ENCODE measurements around the gene COL25A1. TPM values are rescaled to one million over a fixed set of nuclear protein-coding genes. Genes with fewer than 3 reads are reported as not detected.

Gene COL25A1
- total RNA-seq, 1 experiment from 2014 or later = not detected

- Histone ChIP-seq H3K9ac (ENCODE audit: low read length) (no peak overlapping the region), H3K27me3 (ENCODE audit: insufficient read depth, low read length) (peaks cover 60% of the 10 kb centered on the region), H3K9me2 (ENCODE audit: insufficient read depth) (no peaks in the 10 kb centered on the region), H3K4me2 (ENCODE audit: low read length) (no peak overlapping the region), H3K27ac (ENCODE audit: low read depth, low read length) (no peak overlapping the region), H3K4me3 (replicated peaks in 1 of 2; ENCODE audit: low read depth in 1 of 2, low read length in 2 of 2) (no peak overlapping the region), H3K4me1 (ENCODE audit: control insufficient read depth in 1 of 2, insufficient read depth in 2 of 2, low read length in 2 of 2) (no peaks in the 10 kb centered on the region), H3K79me2 (ENCODE audit: insufficient read depth, low read length) (no peaks in the 10 kb centered on the region), H3K36me3 (ENCODE audit: control insufficient read depth in 1 of 2, insufficient read depth in 2 of 2, low read length in 2 of 2) (no peaks in the 10 kb centered on the region), H4K20me1 (ENCODE audit: insufficient read depth) (no peaks in the 10 kb centered on the region), H3K9me3 (ENCODE audit: control insufficient read depth in 1 of 2, insufficient read depth in 1 of 2, low read depth in 1 of 2, low read length in 2 of 2) (no peaks in the 10 kb centered on the region), H2AFZ (ENCODE audit: low read depth, low read length, poor library complexity, severe bottlenecking) (no peak overlapping the region)
- no peak for DNase-seq (ENCODE audit: low read depth, low spot score)
- TF ChIP-seq CBX3 (IDR thresholded peaks at IDR 0.05; ENCODE audit: low read depth) (no peak), SIN3A (IDR thresholded peaks at IDR 0.05; ENCODE audit: low read depth) (no peak), MAX (IDR thresholded peaks at IDR 0.05) (no peak), EZH2 (IDR thresholded peaks at IDR 0.05) (no peak), EZH2phosphoT487 (IDR thresholded peaks at IDR 0.05; ENCODE audit: borderline replicate concordance) (no peak), EGR1 (IDR thresholded peaks at IDR 0.05; ENCODE audit: low read depth) (no peak), RAD21 (IDR thresholded peaks at IDR 0.05; ENCODE audit: low read depth) (no peak), SP1 (IDR thresholded peaks at IDR 0.05; ENCODE audit: low read depth) (no peak), ATF3 (IDR thresholded peaks at IDR 0.05) (no peak), REST (IDR thresholded peaks at IDR 0.05; ENCODE audit: low read depth) (no peak), ELF1 (IDR thresholded peaks at IDR 0.05; ENCODE audit: borderline replicate concordance, low read depth) (no peak)
- ChIA-PET RAD21 (ENCODE audit: low non-redundant PET in 1 of 2, low total read pairs in 2 of 2, uncharacterized antibody in 2 of 2, unreplicated experiment in 2 of 2) (no interaction called here), CTCF (no interaction called here), POLR2A (no interaction called here)
- no peak for ATAC-seq
- no TSS peak for BruUV-seq (replicated peaks)
- intact Hi-C loops (cut with micrococcal nuclease) = no loop called here
Observed at GRCh38 chr4:108920395-108921087, 381.9 kb downstream of the COL25A1 start.
